Mucosa of stomach (tissue), 1 donor: Measurements from ENCODE around the gene ASB18.
"Not testable (repeated sequence)": the region's sequence is repeated elsewhere in the genome, so short reads cannot be mapped to it uniquely, and the experiment has no call there.

Experiments
- H3K27me3 ChIP-seq: one replicate; pipeline ENCODE4 v1.7.0; 2013; ENCODE audit warnings: mild to moderate bottlenecking, low read length; ENCODE audit not compliant: control insufficient read depth, insufficient read depth
- H3K36me3 ChIP-seq: one replicate; pipeline ENCODE4 v1.7.0; 2013; ENCODE audit warnings: low read length; ENCODE audit not compliant: control insufficient read depth, insufficient read depth
- H3K4me1 ChIP-seq: one replicate; pipeline ENCODE4 v1.7.0; 2013; ENCODE audit warnings: mild to moderate bottlenecking, low read length; ENCODE audit not compliant: control insufficient read depth, insufficient read depth
- H3K4me3 ChIP-seq: one replicate; pipeline ENCODE4 v1.7.0; 2013; ENCODE audit warnings: low read length
- H3K9ac ChIP-seq: one replicate; pipeline ENCODE4 v1.7.0; 2013; ENCODE audit warnings: mild to moderate bottlenecking, low read length, moderate library complexity
- H3K9me3 ChIP-seq: one replicate; pipeline ENCODE4 v1.7.0; 2013; ENCODE audit warnings: mild to moderate bottlenecking, low read length, moderate library complexity; ENCODE audit not compliant: control insufficient read depth
- donor health status: Pancreatic carcinoma.

The ASB18 gene

GRCh38 chr2:236294647-236295046, 30.4 kb upstream of the ASB18 start:
- no peaks in the 10 kb centered on the region for H3K27me3 ChIP-seq

GRCh38 chr2:236293241-236293810, 29.1 kb upstream of the ASB18 start:
- H3K9me3 ChIP-seq = no peaks in the 10 kb centered on the region
- H3K9ac ChIP-seq = no peak overlapping the region
- H3K36me3 ChIP-seq = no peaks in the 10 kb centered on the region
- no peaks in the 10 kb centered on the region for H3K4me1 ChIP-seq
- H3K4me3 ChIP-seq = no peak overlapping the region
- no peaks in the 10 kb centered on the region for H3K27me3 ChIP-seq

More at GRCh38 chr2:236294647-236295046, 30.4 kb upstream of the ASB18 start:
- no peaks in the 10 kb centered on the region for H3K36me3 ChIP-seq
- no peaks in the 10 kb centered on the region for H3K4me1 ChIP-seq
- no peaks in the 10 kb centered on the region for H3K9me3 ChIP-seq
- H3K4me3 ChIP-seq = no peak overlapping the region
- no peak overlapping the region for H3K9ac ChIP-seq

GRCh38 chr2:236291911-236292310, 27.7 kb upstream of the ASB18 start:
- H3K9ac ChIP-seq = no peak overlapping the region
- H3K27me3 ChIP-seq = no peaks in the 10 kb centered on the region
- H3K4me1 ChIP-seq = no peaks in the 10 kb centered on the region
- no peak overlapping the region for H3K4me3 ChIP-seq
- H3K9me3 ChIP-seq = no peaks in the 10 kb centered on the region
- no peaks in the 10 kb centered on the region for H3K36me3 ChIP-seq

- Histone ChIP-seq H3K27me3 (no peaks in the 10 kb centered on the region), H3K36me3 (no peaks in the 10 kb centered on the region), H3K9me3 (no peaks in the 10 kb centered on the region), H3K9ac (no peak overlapping the region), H3K4me1 (no peaks in the 10 kb centered on the region), H3K4me3 (no peak overlapping the region)
Measured at GRCh38 chr2:236291476-236291875, 27.3 kb upstream of the ASB18 start.

- H3K9me3 ChIP-seq = no peaks in the 10 kb centered on the region
- H3K4me3 ChIP-seq = no peak overlapping the region
- no peaks in the 10 kb centered on the region for H3K4me1 ChIP-seq
- no peaks in the 10 kb centered on the region for H3K36me3 ChIP-seq
- no peak overlapping the region for H3K9ac ChIP-seq
- H3K27me3 ChIP-seq = no peaks in the 10 kb centered on the region
Measured at GRCh38 chr2:236290742-236291425, 26.7 kb upstream of the ASB18 start.

- Histone ChIP-seq H3K4me3 (no peak overlapping the region), H3K4me1 (no peaks in the 10 kb centered on the region), H3K9ac (no peak overlapping the region), H3K36me3 (no peaks in the 10 kb centered on the region), H3K27me3 (no peaks in the 10 kb centered on the region), H3K9me3 (no peaks in the 10 kb centered on the region)
Measured at GRCh38 chr2:236289766-236290462, 25.7 kb upstream of the ASB18 start.

- H3K9ac ChIP-seq, H3K4me1 ChIP-seq, H3K27me3 ChIP-seq, H3K9me3 ChIP-seq, H3K4me3 ChIP-seq, H3K36me3 ChIP-seq: not testable (repeated sequence)
Measured at GRCh38 chr2:236288373-236288772, 24.2 kb upstream of the ASB18 start.

GRCh38 chr2:236287656-236288055, 23.4 kb upstream of the ASB18 start:
- Histone ChIP-seq H3K36me3 (no peaks in the 10 kb centered on the region), H3K9ac (no peak overlapping the region), H3K4me1 (no peaks in the 10 kb centered on the region), H3K4me3 (no peak overlapping the region), H3K9me3 (no peaks in the 10 kb centered on the region), H3K27me3 (no peaks in the 10 kb centered on the region)

- Histone ChIP-seq H3K9me3 (no peaks in the 10 kb centered on the region), H3K27me3 (no peaks in the 10 kb centered on the region), H3K4me3 (no peak overlapping the region), H3K9ac (no peak overlapping the region), H3K4me1 (no peaks in the 10 kb centered on the region), H3K36me3 (no peaks in the 10 kb centered on the region)
Measured at GRCh38 chr2:236286873-236287545, 22.8 kb upstream of the ASB18 start.

- Histone ChIP-seq H3K4me3 (no peak overlapping the region), H3K9ac (no peak overlapping the region), H3K36me3 (no peaks in the 10 kb centered on the region), H3K27me3 (no peaks in the 10 kb centered on the region), H3K9me3 (no peaks in the 10 kb centered on the region), H3K4me1 (no peaks in the 10 kb centered on the region)
Measured at GRCh38 chr2:236284208-236284607, 20.0 kb upstream of the ASB18 start.

GRCh38 chr2:236282406-236282805, 18.2 kb upstream of the ASB18 start:
- no peaks in the 10 kb centered on the region for H3K27me3 ChIP-seq
- H3K4me3 ChIP-seq = no peak overlapping the region
- H3K9me3 ChIP-seq = no peaks in the 10 kb centered on the region
- H3K36me3 ChIP-seq = no peaks in the 10 kb centered on the region
- H3K9ac ChIP-seq = no peak overlapping the region
- H3K4me1 ChIP-seq = no peaks in the 10 kb centered on the region

GRCh38 chr2:236281423-236281822, 17.2 kb upstream of the ASB18 start:
- Histone ChIP-seq H3K36me3 (no peaks in the 10 kb centered on the region), H3K9ac (no peak overlapping the region), H3K27me3 (no peaks in the 10 kb centered on the region), H3K4me1 (no peaks in the 10 kb centered on the region), H3K9me3 (no peaks in the 10 kb centered on the region), H3K4me3 (no peak overlapping the region)
